ENCODE measurements around the gene CCDC61.

Gene CCDC61

DNA sequence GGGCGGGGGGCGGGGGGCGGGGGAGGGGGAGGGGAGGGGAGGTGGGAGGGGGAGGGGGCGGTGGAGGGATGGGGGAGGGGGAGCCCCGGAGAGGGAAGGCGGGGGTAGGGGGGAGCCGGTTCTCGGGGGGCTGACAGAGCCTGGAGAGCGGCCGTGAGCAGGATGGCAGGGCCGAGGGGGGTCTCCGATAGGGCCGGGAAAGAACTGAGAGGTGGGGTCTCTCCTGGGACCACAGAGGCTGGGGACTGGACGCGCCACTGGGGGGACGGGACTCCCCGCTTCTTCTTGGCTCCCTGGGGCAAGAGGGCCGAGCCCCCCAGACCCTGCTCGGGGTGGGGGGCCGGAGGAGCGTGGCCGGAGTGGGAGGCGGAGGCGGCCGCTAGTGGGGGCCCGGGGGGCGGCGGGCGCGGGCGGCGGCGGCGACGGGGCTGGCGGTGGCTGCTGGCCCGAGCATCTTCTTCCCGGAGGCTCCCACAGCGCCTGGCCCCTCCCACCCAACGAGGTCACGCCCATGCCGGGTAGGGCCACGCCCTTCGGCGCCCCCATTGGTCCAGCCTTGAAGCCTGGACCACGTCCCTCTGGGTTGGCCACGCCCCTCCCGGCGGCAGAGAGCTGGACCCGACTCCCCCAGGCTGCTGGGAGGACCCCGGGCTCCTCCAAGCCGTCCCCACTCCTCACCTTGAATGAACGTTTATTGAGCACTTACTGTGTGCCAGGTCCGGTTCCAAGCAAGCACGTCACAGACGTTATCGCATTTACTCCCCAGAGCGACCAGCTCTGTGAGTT lies 21.5 kb upstream of the CCDC61 start, which contains the start of gene NOVA2:
Gene NOVA2 (minus strand): TSS at position 313 of the 786 bp plus-strand sequence. CDS start 514 bp downstream, outside the sequence.
- no peak for DNase-seq

GRCh38 chr19:45975306-45976070 lies 19.8 kb upstream of the CCDC61 start:
- no peak for DNase-seq

- no peak for DNase-seq
These were observed 19.1 kb upstream of the CCDC61 start for GRCh38 chr19:45976178-45976577.

- DNase-seq: no peak
These were observed 17.1 kb upstream of the CCDC61 start for GRCh38 chr19:45978156-45978555.

GRCh38 chr19:45981350-45981749 lies 13.9 kb upstream of the CCDC61 start:
- no peak for DNase-seq

DNA sequence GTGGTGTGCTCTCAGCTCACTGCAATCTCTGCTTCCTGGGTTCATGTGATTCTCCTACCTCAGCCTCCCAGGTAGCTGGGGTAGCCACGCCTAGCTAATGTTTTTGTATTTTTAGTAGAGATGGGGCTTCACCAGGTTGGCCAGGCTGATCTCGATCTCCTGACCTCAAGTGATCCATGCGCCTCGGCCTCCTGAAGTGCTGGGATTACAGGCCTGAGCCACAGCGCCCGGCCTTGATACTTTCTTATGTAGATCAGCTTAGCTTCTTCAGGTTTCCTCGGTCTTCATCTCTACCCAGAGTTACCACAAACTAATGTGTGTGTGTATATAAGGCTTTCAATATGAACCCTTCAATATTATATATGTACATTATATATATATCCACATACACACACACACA lies 9.9 kb upstream of the CCDC61 start:
- no peak for DNase-seq

- no peak for DNase-seq
These were observed 5.0 kb upstream of the CCDC61 start for GRCh38 chr19:45990113-45990728.

- DNase-seq: no peak
These were observed 740 bp upstream of the CCDC61 start for GRCh38 chr19:45994456-45994997.

DNA sequence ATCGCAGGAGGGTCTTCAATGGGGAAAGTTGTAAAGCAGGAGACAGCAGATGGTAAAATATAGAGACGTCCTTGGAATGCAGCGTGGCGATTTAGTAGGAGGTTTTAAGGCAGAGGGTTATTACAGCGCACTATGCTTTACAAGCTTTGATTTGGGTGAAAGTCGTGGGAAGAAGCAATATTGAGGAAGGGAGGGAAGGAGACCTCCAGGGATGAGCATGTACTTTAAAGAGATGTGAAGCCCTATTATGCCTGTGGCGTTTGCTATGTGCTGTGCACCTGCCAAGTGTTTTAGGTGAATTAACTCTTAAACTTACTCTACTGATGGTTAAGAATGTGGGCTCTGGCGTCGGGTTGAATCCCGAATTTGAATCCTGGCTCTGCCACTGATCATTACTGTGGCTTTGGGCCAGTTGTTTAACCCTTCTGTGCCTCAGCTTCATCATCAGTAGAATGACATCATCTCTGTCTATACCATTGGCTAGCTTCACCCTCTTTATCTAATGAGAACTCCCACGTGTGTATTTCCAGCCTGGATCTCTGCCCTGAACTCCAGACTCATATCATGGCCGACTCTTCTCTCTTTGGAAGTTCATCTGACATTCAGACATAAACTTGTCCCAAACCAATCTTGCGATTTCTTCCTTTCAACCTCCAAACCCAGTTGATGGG lies 583 bp downstream of the CCDC61 start:
- no peak for DNase-seq

GRCh38 chr19:45996933-45997332 lies 1.7 kb downstream of the CCDC61 start:
- DNase-seq: no peak

DNA sequence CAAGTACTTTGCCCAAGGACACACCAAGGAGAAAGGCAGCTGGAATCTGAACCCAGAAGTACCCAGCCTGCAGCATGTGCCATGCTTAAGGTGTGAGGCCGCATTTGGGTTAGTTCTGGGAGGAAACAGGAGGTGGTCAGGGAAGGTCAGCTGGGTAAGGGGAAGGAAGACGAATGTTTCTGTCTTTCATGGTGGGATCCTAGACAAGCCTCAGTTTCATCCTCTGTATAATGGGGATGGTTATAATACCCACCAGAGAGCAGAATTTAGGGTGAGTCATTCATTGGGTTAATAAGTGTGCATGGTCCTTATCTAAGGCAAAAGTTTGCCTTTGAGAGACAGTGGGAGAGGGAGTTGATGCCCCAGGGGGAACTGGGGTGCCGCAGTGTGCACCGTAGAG lies 3.6 kb downstream of the CCDC61 start:
- DNase-seq: no peak

- DNase-seq: no peak
These were observed 4.4 kb downstream of the CCDC61 start for GRCh38 chr19:45999653-46000121.

GRCh38 chr19:46000491-46001246 lies 5.4 kb downstream of the CCDC61 start:
- DNase-seq: peak; percentile 68

- no peak for DNase-seq
These were observed 7.5 kb downstream of the CCDC61 start for GRCh38 chr19:46002678-46003275.

DNA sequence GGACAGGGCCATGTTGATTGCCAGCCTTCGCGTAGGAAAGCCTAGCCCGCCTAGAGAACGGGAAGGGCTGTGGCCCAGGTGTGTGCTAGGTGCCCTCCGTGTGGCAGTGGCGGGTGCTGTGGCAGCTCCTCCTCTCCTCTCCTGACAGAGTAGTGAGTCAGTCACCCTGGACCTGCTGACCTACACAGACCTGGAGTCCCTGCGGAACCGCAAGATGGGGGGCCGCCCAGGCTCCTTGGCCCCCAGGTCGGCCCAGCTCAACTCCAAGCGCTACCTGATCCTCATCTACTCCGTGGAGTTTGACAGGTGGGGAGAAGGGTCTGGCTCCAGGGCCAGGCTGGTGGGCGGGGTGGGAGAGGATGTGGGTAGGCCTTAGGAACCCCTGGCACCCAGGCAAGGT lies 11.1 kb downstream of the CCDC61 start:
- no peak for DNase-seq

DNA sequence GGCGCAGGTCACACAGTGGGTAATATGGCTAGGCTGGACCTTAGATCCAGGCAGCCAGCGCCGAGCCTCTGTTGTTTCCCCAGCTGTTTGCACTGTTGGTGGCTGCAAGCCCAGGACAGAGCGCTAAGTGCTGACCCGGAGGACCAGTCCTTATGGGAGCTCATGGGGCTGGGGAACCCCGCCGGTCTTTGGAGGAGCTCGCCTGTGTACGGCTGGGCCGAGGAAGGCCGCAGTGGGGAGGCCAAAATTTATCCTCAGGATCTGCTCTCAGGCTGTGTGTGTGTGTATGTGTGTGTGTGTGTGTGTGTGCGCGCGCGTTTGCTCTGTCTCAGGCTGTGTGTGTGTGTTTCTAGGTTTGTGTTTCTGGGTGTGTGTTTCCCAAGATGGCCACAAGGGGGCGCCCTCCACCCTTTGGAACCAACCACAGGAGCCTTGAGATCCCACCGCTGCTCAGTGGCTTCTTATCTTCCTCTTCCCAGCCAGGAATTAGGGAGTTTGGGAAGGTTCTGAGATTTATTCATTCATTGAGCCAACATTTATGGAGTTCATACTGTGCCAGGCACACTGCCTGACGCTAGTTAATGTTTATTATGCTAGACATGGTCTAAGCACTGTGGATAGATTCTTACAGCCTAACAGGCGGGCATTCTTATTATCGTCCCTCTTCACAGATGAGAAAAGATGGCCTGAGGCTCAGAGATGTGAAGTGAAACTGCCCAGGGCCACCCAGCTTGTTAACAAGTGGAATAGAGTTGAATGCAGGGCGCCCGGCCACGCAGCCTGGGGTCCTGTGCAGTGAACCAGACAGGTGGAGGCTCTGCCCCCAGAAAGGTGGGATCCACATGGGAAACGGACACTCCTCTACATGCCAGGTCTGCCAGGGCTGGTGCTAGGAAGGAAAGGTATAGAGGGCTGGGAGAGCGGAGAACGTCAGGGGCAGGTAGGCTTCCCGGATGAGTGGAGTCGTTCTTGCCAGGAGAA lies 14.6 kb downstream of the CCDC61 start:
- DNase-seq: peak; percentile 49

GRCh38 chr19:46014534-46014933 lies 19.3 kb downstream of the CCDC61 start:
- no peak for DNase-seq

DNA sequence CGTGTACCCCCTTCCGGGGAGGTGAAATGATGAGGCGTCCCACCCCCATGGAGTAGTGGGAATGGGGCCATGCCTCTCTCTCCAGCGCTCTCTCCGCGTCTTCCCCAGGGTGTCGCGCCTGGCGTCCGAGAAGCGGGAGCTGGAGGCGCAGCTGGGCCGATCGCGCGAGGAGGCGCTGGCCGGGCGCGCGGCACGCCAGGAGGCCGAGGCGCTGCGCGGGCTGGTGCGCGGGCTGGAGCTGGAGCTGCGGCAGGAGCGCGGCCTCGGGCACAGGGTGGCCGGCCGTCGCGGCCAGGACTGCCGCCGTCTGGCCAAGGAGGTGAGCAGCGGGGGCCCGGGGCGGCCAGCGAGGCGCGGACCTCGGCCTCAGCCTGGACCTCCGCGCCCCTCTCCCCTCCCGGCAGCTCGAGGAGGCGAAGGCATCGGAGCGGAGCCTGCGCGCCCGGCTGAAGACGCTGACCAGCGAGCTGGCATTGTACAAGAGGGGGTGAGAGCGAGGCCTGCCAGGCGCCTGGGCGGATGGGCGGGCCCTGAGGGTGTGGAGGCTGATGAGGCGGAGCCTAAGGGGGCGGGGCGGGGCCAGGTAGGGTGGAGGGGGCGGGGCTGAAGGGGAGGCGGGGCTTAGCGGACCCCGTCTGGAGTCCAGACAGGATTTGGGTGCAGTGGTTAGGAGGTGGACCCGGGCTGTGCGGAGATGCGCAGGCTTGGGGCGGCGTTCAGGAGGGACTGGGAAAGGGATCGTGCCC lies 19.8 kb downstream of the CCDC61 start:
- DNase-seq: peak; percentile 51

DNA sequence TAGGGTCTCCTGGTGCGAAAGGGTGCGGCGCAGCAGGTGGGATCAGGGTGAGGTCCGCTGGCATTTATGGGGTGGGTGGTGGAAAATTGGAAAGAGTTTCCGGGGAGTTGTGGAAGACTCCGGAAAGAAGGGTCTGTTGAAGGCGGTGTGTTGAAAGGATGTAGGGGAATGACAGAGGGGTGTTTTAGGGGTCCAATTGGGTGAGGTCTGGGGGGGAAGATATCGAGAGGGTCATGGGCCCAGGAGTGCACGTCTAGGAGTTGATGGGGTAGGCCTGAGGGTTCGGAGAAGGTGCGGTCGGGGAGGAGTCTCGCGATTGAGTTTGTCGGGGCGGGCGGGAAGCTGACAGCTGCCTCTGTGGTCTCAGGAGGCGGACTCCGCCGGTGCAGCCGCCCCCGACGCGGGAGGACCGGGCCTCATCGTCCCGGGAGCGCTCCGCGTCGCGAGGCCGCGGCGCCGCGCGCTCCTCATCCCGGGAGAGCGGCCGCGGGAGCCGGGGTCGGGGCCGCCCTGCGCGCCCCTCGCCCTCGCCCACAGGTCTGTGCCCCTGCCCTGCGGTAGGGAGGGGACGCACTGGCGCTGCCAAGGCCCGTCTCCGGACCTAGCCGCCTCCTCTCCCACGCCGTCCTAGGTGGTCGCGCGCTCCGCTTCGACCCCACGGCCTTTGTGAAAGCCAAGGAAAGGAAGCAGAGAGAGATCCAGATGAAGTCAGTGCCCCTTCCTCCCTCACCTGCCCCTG lies 20.6 kb downstream of the CCDC61 start:
- DNase-seq: peak; percentile 39

All from central memory CD4-positive, alpha-beta T cell (primary cell).